Activated naive CD4-positive, alpha-beta T cell treated with anti-CD3 and anti-CD28 coated beads, Interleukin-2, amount 50 U/mL, for 24 hours (primary cell): ENCODE results near the gene MAL.

Source experiments
- H3K27ac Mint-ChIP-seq: one replicate; pipeline ENCODE4 v1.8.0; 2021; ENCODE audit warnings: mild to moderate bottlenecking, mixed read lengths
- H3K27me3 Mint-ChIP-seq: one replicate; pipeline ENCODE4 v1.8.0; 2021; ENCODE audit warnings: mixed read lengths
- H3K36me3 Mint-ChIP-seq: one replicate; pipeline ENCODE4 v1.8.0; 2021; ENCODE audit warnings: mixed read lengths
- H3K4me1 Mint-ChIP-seq: one replicate; pipeline ENCODE4 v1.8.0; 2021; ENCODE audit warnings: mixed read lengths
- H3K4me3 Mint-ChIP-seq: one replicate; pipeline ENCODE4 v1.8.0; 2021; ENCODE audit warnings: mild to moderate bottlenecking, mixed read lengths
- H3K9me3 Mint-ChIP-seq: one replicate; pipeline ENCODE4 v1.8.0; 2021; ENCODE audit warnings: mixed read lengths

MAL gene

GRCh38 chr2:95018861-95019550, 6.5 kb upstream of the MAL start:
- H3K36me3 Mint-ChIP-seq: no peaks in the 10 kb centered on the region
- H3K27ac Mint-ChIP-seq: no peak overlapping the region
- H3K4me3 Mint-ChIP-seq: no peak overlapping the region
- H3K9me3 Mint-ChIP-seq: no peaks in the 10 kb centered on the region
- H3K4me1 Mint-ChIP-seq: peaks cover 33% of the 10 kb centered on the region
- H3K27me3 Mint-ChIP-seq: no peaks in the 10 kb centered on the region

GRCh38 chr2:95019572-95019971, 5.9 kb upstream of the MAL start:
- peaks cover 39% of the 10 kb centered on the region for H3K4me1 Mint-ChIP-seq
- H3K9me3 Mint-ChIP-seq: no peaks in the 10 kb centered on the region

GRCh38 chr2:95020275-95021022, 5.1 kb upstream of the MAL start:
- Mint-ChIP-seq H3K27me3 (no peaks in the 10 kb centered on the region), H3K36me3 (no peaks in the 10 kb centered on the region), H3K4me1 (peaks cover 42% of the 10 kb centered on the region), H3K4me3 (no peak overlapping the region), H3K27ac (no peak overlapping the region), H3K9me3 (no peaks in the 10 kb centered on the region)

More at GRCh38 chr2:95019572-95019971, 5.9 kb upstream of the MAL start:
- Mint-ChIP-seq H3K27me3 (no peaks in the 10 kb centered on the region), H3K36me3 (no peaks in the 10 kb centered on the region), H3K4me3 (no peak overlapping the region), H3K27ac (no peak overlapping the region)

- Mint-ChIP-seq H3K4me1 (peaks cover 47% of the 10 kb centered on the region), H3K27me3 (no peaks in the 10 kb centered on the region), H3K36me3 (no peaks in the 10 kb centered on the region), H3K4me3 (no peak overlapping the region), H3K27ac (no peak overlapping the region), H3K9me3 (no peaks in the 10 kb centered on the region)
Measured at GRCh38 chr2:95021023-95021416, 4.5 kb upstream of the MAL start.

GRCh38 chr2:95021847-95022246, 3.7 kb upstream of the MAL start:
- H3K36me3 Mint-ChIP-seq: no peaks in the 10 kb centered on the region
- H3K9me3 Mint-ChIP-seq: no peaks in the 10 kb centered on the region
- no peaks in the 10 kb centered on the region for H3K27me3 Mint-ChIP-seq
- H3K27ac Mint-ChIP-seq: no peak overlapping the region
- peaks cover 52% of the 10 kb centered on the region for H3K4me1 Mint-ChIP-seq
- H3K4me3 Mint-ChIP-seq: no peak overlapping the region

- H3K4me1 Mint-ChIP-seq: peaks cover 59% of the 10 kb centered on the region
- H3K36me3 Mint-ChIP-seq: no peaks in the 10 kb centered on the region
- no peaks in the 10 kb centered on the region for H3K9me3 Mint-ChIP-seq
- peak overlapping the region; percentile 50 for H3K4me3 Mint-ChIP-seq
- no peaks in the 10 kb centered on the region for H3K27me3 Mint-ChIP-seq
- peak overlapping the region; percentile 48 for H3K27ac Mint-ChIP-seq
Measured at GRCh38 chr2:95022309-95023221, 2.9 kb upstream of the MAL start.

GRCh38 chr2:95023222-95023597, 2.3 kb upstream of the MAL start:
- peaks cover 63% of the 10 kb centered on the region for H3K4me1 Mint-ChIP-seq
- H3K27me3 Mint-ChIP-seq: no peaks in the 10 kb centered on the region
- peak overlapping the region; percentile 63 for H3K27ac Mint-ChIP-seq
- H3K4me3 Mint-ChIP-seq: peak overlapping the region; percentile 50
- H3K9me3 Mint-ChIP-seq: no peaks in the 10 kb centered on the region
- H3K36me3 Mint-ChIP-seq: no peaks in the 10 kb centered on the region

- H3K36me3 Mint-ChIP-seq: no peaks in the 10 kb centered on the region
- no peak overlapping the region for H3K27ac Mint-ChIP-seq
- H3K9me3 Mint-ChIP-seq: no peaks in the 10 kb centered on the region
- H3K27me3 Mint-ChIP-seq: no peaks in the 10 kb centered on the region
- H3K4me1 Mint-ChIP-seq: peaks cover 73% of the 10 kb centered on the region
- H3K4me3 Mint-ChIP-seq: peak overlapping the region; percentile 80
Measured at GRCh38 chr2:95024371-95024770, 1.1 kb upstream of the MAL start.

GRCh38 chr2:95024960-95025405, 525 bp upstream of the MAL start:
- peak overlapping the region; percentile 80 for H3K4me3 Mint-ChIP-seq
- H3K27ac Mint-ChIP-seq: peak overlapping the region; percentile 76
- H3K4me1 Mint-ChIP-seq: peaks cover 73% of the 10 kb centered on the region
- H3K9me3 Mint-ChIP-seq: no peaks in the 10 kb centered on the region
- no peaks in the 10 kb centered on the region for H3K36me3 Mint-ChIP-seq
- H3K27me3 Mint-ChIP-seq: no peaks in the 10 kb centered on the region

GRCh38 chr2:95026471-95027368, 1.2 kb downstream of the MAL start:
- no peaks in the 10 kb centered on the region for H3K27me3 Mint-ChIP-seq
- no peaks in the 10 kb centered on the region for H3K9me3 Mint-ChIP-seq
- H3K27ac Mint-ChIP-seq: peak overlapping the region; percentile 70
- H3K4me3 Mint-ChIP-seq: peak overlapping the region; percentile 98
- H3K36me3 Mint-ChIP-seq: no peaks in the 10 kb centered on the region
- H3K4me1 Mint-ChIP-seq: peaks cover 86% of the 10 kb centered on the region

- peak overlapping the region; percentile 98 for H3K4me3 Mint-ChIP-seq
- peak overlapping the region; percentile 43 for H3K27ac Mint-ChIP-seq
- no peaks in the 10 kb centered on the region for H3K36me3 Mint-ChIP-seq
- H3K4me1 Mint-ChIP-seq: peaks cover 83% of the 10 kb centered on the region
- H3K9me3 Mint-ChIP-seq: no peaks in the 10 kb centered on the region
- H3K27me3 Mint-ChIP-seq: no peaks in the 10 kb centered on the region
Measured at GRCh38 chr2:95027369-95027720, 1.8 kb downstream of the MAL start.

- no peaks in the 10 kb centered on the region for H3K36me3 Mint-ChIP-seq
- peaks cover 74% of the 10 kb centered on the region for H3K4me1 Mint-ChIP-seq
- no peak overlapping the region for H3K4me3 Mint-ChIP-seq
- no peaks in the 10 kb centered on the region for H3K9me3 Mint-ChIP-seq
- peak overlapping the region; percentile 70 for H3K27ac Mint-ChIP-seq
- no peaks in the 10 kb centered on the region for H3K27me3 Mint-ChIP-seq
Measured at GRCh38 chr2:95029898-95030341, 4.4 kb downstream of the MAL start.

GRCh38 chr2:95030496-95030895, 5.0 kb downstream of the MAL start:
- no peak overlapping the region for H3K4me3 Mint-ChIP-seq
- H3K36me3 Mint-ChIP-seq: no peaks in the 10 kb centered on the region
- no peaks in the 10 kb centered on the region for H3K27me3 Mint-ChIP-seq
- H3K4me1 Mint-ChIP-seq: peaks cover 80% of the 10 kb centered on the region
- peak overlapping the region; percentile 70 for H3K27ac Mint-ChIP-seq
- no peaks in the 10 kb centered on the region for H3K9me3 Mint-ChIP-seq

- Mint-ChIP-seq H3K27me3 (no peaks in the 10 kb centered on the region), H3K27ac (peak overlapping the region; percentile 80), H3K36me3 (no peaks in the 10 kb centered on the region), H3K9me3 (no peaks in the 10 kb centered on the region), H3K4me3 (no peak overlapping the region), H3K4me1 (peaks cover 79% of the 10 kb centered on the region)
Measured at GRCh38 chr2:95031076-95031725, 5.7 kb downstream of the MAL start.
